Transverse colon (tissue), 3 donors: Measurements from ENCODE around the gene RHOT2.

Source experiments
- CTCF ChIP-seq, 5 experiments: fragments of 200-600 bp in 3 of 5; fragments of 450-650 bp in 2 of 5; sonication (generic) in 3 of 5; IDR thresholded peaks; 1 replicate in 2 of 5; 2 replicates in 3 of 5; pipeline ENCODE4 v1.5.1; 2016 to 2017; ENCODE audit warnings: antibody characterized with exemption in 5 of 5, inconsistent platforms in 3 of 5, mild to moderate bottlenecking in 2 of 5, moderate library complexity in 1 of 5
- POLR2A ChIP-seq: fragments of 450-650 bp; IDR thresholded peaks from one replicate; pipeline ENCODE4 v1.6.1; 2016; ENCODE audit warnings: antibody characterized with exemption, mild to moderate bottlenecking, moderate library complexity

DNA sequence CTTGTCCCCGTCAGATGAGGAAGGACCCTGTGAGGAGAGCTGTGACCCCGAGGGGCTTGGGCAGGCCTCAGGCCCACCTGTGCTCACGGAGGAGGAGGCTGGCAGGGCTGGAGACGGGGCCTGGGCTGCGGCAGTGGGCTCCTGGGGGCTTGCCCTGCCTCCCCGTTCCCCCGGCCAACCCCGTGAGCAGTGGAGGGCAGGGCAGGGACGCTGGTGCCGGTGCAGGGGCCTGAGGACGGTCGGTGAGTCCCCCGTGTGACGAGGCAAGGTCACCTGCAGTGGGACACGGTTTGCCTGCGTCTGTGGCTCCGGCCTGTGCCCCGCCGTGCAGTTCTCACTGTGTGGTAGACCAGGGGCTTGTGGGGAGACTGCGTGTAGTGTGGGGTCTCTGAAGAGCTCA, 8.3 kb upstream of the RHOT2 start:
- TF ChIP-seq CTCF (IDR thresholded peaks at IDR 0.05) (no peak), POLR2A (no peak)
